Thymus (tissue), 11 donors: ENCODE measurements around the gene AQP2. TPM values are rescaled to one million over a fixed set of nuclear protein-coding genes. Genes with fewer than 3 reads are reported as not detected.

Source experiments
- DNase-seq, 9 donors: peaks; one replicate each; pipeline ENCODE4 v3.0.0-alpha.2; 2013; ENCODE audit warnings: low spot score in 9 of 9, low read depth in 6 of 9, missing footprints in 1 of 9
- H3K27ac ChIP-seq, 2 donors: one replicate each; pipeline ENCODE4 v1.5.1; 2013; ENCODE audit warnings: control low read depth in 1 of 2, low read depth in 1 of 2, low read length in 1 of 2, mild to moderate bottlenecking in 1 of 2, moderate library complexity in 1 of 2
- H3K27me3 ChIP-seq, 2 donors: one replicate each; pipeline ENCODE4 v1.5.1; 2013; ENCODE audit warnings: low read length in 1 of 2; ENCODE audit not compliant: control insufficient read depth in 2 of 2, insufficient read depth in 1 of 2
- H3K36me3 ChIP-seq, 2 donors: one replicate each; pipeline ENCODE4 v1.5.1; 2013; ENCODE audit warnings: low read length in 1 of 2, mild to moderate bottlenecking in 1 of 2, moderate library complexity in 1 of 2; ENCODE audit not compliant: control insufficient read depth in 2 of 2, insufficient read depth in 2 of 2
- H3K4me1 ChIP-seq, 2 donors: one replicate each; pipeline ENCODE4 v1.5.1; 2013; ENCODE audit warnings: low read length in 2 of 2; ENCODE audit not compliant: control insufficient read depth in 2 of 2, insufficient read depth in 2 of 2
- H3K4me3 ChIP-seq, 2 donors: one replicate each; pipeline ENCODE4 v1.5.1; 2013; ENCODE audit warnings: low read length in 2 of 2, control low read depth in 1 of 2, mild to moderate bottlenecking in 1 of 2
- H3K9me3 ChIP-seq, 2 donors: one replicate each; pipeline ENCODE4 v1.5.1; 2013; ENCODE audit warnings: low read length in 1 of 2, mild to moderate bottlenecking in 1 of 2; ENCODE audit not compliant: control insufficient read depth in 2 of 2, insufficient read depth in 1 of 2
- WGBS: extraction: QIAGEN DNeasy Blood & Tissue Kit; methylation state at CpG from one replicate; pipeline ENCODE4 v1.1.7; 2013; 5-methylcytosine and 5-hydroxymethylcytosine counted together
- polyA plus RNA-seq: library from polyadenylated mRNA; stranded (reverse); fragments of 200-250 nt; gene quantifications from one replicate; pipeline ENCODE4 v1.2.3, GENCODE V29; 2013
- total RNA-seq: library from RNA; stranded (reverse); fragments of 120-200 nt; gene quantifications from one replicate; pipeline ENCODE4 v1.2.4, GENCODE V29; 2013
- donor health status: healthy.

The AQP2 gene
- total and polyA plus RNA-seq, 2 donors = 0.05 TPM

DNA sequence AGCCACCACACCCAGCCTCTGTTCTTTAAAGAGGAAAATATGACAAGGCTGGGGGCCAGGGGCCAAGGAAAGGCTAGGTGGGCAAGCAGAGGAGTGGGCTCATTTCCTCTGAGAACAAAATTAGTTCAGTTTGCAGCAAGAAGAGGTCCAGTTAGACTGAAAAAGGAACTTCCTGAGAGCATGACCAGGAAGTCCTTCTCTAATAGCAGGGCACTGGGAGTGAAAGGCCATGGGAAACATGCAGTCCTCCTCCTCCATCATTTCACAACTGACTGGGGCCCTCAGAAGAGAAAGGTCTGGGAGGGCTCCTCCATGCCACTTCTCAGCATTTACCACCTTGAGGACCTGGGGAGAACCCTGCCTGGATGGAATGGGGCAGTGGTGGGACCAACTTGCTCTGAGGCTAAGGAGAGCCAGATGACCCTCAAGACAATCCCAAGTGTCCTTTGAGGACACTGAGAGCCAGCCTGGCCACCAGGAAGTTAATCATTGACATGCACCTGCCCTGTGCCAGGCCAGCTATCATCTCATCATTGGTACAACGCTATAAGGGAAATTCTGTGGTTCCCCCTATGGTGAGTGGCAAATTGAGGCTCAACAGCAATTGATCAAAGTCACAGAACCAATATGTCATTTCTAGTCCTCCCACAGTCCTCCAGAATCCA, 2.0 kb downstream of the AQP2 start:
- H3K36me3 ChIP-seq = no peaks in the 10 kb centered on the region
- no peak for DNase-seq
- no peak overlapping the region for H3K27ac ChIP-seq
- 68% methylated on average over 1 of the region's 1 CpG for WGBS
- H3K27me3 ChIP-seq = peaks cover 35 to 89% of the 10 kb centered on the region in 2 donors
- H3K4me3 ChIP-seq = no peak overlapping the region
- no peaks in the 10 kb centered on the region for H3K9me3 ChIP-seq
- no peaks in the 10 kb centered on the region for H3K4me1 ChIP-seq

- Histone ChIP-seq H3K27ac (no peak overlapping the region), H3K27me3 (peaks cover 40 to 92% of the 10 kb centered on the region in 2 donors)
- no peak for DNase-seq
Observed at GRCh38 chr12:49953151-49953550, 2.6 kb downstream of the AQP2 start.

GRCh38 chr12:49953961-49954846, 3.7 kb downstream of the AQP2 start:
- no peaks in the 10 kb centered on the region for H3K9me3 ChIP-seq
- no peak for DNase-seq
- WGBS = 70% methylated on average over 21 of the region's 21 CpGs
- no peak overlapping the region for H3K4me3 ChIP-seq
- H3K27ac ChIP-seq = no peak overlapping the region
- H3K27me3 ChIP-seq = peaks cover 48 to 99% of the 10 kb centered on the region in 2 donors
- H3K36me3 ChIP-seq = no peaks in the 10 kb centered on the region
- H3K4me1 ChIP-seq = no peaks in the 10 kb centered on the region

More at GRCh38 chr12:49953151-49953550, 2.6 kb downstream of the AQP2 start:
- Histone ChIP-seq H3K9me3 (no peaks in the 10 kb centered on the region), H3K36me3 (no peaks in the 10 kb centered on the region), H3K4me1 (no peaks in the 10 kb centered on the region), H3K4me3 (no peak overlapping the region)
- 90% methylated on average over 4 of the region's 4 CpGs for WGBS

- Histone ChIP-seq H3K4me1 (peaks cover 3 to 8% of the 10 kb centered on the region in 2 donors), H3K4me3 (no peak overlapping the region)
- WGBS = 19% methylated on average over 53 of the region's 53 CpGs
Observed at GRCh38 chr12:49954863-49955830, 4.6 kb downstream of the AQP2 start.

DNA sequence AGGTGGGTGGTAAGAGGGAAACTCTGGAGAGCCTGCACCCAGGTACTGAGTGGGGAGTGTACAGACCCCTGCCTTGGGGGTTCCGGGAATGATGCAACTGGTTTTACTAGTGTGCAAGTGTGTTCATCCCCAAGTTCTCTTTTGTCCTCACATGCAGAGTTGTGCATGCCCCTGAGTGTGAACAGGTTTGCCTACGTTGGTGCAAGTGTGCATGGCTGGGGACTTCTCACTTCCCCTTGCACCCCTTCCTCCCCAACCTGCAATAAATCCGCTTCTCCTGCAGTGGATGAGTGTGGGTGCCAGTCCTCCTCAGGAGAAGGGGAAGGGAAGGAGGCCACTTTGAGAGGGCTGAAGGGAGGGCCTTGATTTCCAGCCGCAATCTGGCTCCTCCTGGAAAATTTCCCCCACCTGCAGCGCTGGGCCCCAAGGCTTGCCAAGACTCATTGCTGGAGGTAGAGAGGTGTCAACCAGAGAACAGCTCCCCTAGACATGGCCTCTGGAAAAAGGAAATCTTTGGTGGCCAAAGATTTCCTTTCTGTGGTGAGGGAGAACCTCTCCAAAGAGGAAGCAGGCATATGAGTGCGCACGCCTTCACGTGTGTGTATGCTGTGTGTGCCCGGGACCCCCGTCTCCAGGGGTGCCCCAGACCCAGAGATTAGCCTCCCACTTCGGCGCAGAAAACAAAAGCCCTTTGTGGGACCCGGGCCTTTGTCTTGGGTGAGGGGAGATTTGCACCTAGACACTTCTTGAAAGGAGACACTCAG, 5.5 kb downstream of the AQP2 start:
- Histone ChIP-seq H3K4me3 (no peak overlapping the region), H3K27me3 (peaks cover 62 to 100% of the 10 kb centered on the region in 2 donors), H3K4me1 (peaks cover 4 to 12% of the 10 kb centered on the region in 2 donors), H3K36me3 (no peaks in the 10 kb centered on the region), H3K27ac (no peak overlapping the region), H3K9me3 (no peaks in the 10 kb centered on the region)
- 9% methylated on average over 13 of the region's 13 CpGs for WGBS
- no peak for DNase-seq

More at GRCh38 chr12:49954863-49955830, 4.6 kb downstream of the AQP2 start:
- H3K27me3 ChIP-seq = peaks cover 54 to 99% of the 10 kb centered on the region in 2 donors
- no peaks in the 10 kb centered on the region for H3K9me3 ChIP-seq
- DNase-seq = no peak
- no peaks in the 10 kb centered on the region for H3K36me3 ChIP-seq
- H3K27ac ChIP-seq = no peak overlapping the region

DNA sequence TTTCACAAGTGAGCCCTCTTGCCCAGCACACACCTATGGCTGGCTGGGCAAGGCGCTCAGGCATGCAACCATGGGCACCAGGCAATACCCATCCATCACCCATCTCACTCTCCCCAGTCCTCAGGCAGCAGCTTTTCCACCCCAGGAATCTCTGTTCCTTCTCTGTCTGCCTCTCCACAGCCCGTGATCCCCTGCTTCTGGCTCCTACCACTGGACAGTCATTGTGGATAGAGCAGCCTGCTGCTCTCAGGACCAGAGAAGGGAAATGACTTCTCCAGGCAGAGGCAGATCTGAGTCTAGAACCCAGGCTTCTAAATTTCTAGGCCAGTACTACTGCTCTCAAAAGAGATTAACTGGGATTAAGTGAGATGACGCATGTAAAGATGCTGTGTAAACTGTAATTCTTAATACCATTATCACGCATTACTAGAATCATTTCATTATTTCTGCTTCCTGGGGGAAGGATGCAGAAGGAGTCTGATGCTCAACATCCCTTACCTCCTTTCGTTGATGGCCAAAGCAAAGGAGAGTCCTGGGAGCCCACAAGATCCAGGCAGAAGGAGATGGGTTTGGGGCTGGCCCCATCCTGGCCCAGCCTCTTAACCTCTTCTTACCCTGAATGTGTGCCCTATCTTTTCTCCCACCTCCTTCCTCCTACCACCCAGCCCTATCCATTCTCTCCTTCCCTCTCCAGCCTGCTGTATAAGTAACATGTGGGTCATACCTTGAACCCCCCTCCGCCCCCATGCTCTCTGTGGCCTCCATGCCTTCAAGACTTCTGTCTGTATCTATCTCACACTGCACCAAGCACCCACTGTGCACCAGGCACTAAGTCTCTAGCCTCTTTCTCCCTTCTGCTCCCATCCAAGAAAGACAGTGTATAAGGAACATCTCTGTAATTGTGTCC, 6.4 kb downstream of the AQP2 start:
- peaks cover 6 to 12% of the 10 kb centered on the region in 2 donors for H3K4me1 ChIP-seq
- peaks cover 70 to 97% of the 10 kb centered on the region in 2 donors for H3K27me3 ChIP-seq
- no peaks in the 10 kb centered on the region for H3K9me3 ChIP-seq
- no peak for DNase-seq
- H3K36me3 ChIP-seq = no peaks in the 10 kb centered on the region
- H3K4me3 ChIP-seq = no peak overlapping the region
- WGBS = 79% methylated on average over 6 of the region's 6 CpGs
- no peak overlapping the region for H3K27ac ChIP-seq

DNA sequence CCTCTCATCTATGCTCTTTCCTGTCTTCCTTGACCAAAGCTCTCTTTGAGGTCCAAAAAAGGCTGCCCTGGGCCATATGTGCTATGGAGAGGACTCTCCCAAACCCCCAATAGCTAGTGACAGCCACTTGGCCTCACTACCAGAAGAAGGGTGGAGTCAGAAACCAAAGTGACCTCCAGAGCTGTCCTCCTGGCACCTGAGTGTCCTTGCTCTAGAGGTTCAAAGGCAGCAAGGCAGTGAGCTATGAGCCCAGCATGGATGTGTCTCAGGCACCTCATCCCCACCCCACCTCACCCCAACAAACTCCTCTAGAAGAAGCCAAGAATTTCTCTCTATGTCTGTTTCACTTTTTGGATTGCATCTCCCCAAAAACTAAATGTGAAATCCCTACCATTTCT, 7.0 kb downstream of the AQP2 start:
- peaks cover 77 to 97% of the 10 kb centered on the region in 2 donors for H3K27me3 ChIP-seq
- DNase-seq = no peak
- no peak overlapping the region for H3K27ac ChIP-seq
- H3K4me1 ChIP-seq = peaks cover 6 to 12% of the 10 kb centered on the region in 2 donors
- H3K9me3 ChIP-seq = no peaks in the 10 kb centered on the region
- H3K36me3 ChIP-seq = no peaks in the 10 kb centered on the region
- no peak overlapping the region for H3K4me3 ChIP-seq
